GM12892 (cell line): ENCODE data around the gene FAM83F.

Source experiments
- POLR2A ChIP-seq: IDR thresholded peaks from 2 replicates; pipeline ENCODE4 v1.6.1; 2011; ENCODE audit warnings: low read depth, low read length, control low read depth
- TAF1 ChIP-seq: IDR thresholded peaks from 2 replicates; pipeline ENCODE4 v1.6.1; 2011; ENCODE audit warnings: low read depth, mild to moderate bottlenecking, control low read depth, low read length, borderline replicate concordance

GRCh38 chr22:39962071-39962470 lies 32.7 kb upstream of the FAM83F start:
- no peak for TF ChIP-seq TAF1
- TF ChIP-seq POLR2A: no peak
